Activated naive CD4-positive, alpha-beta T cell (primary cell): ENCODE measurements around the gene TRUB2.
"Not testable (repeated sequence)": the region's sequence is repeated elsewhere in the genome, so short reads cannot be mapped to it uniquely, and the experiment has no call there.

Experiments
- DNase-seq, 4 experiments: peaks; one replicate each; lab custom pipeline; 2025; lab: John Stamatoyannopoulos, UW

TRUB2 gene

DNA sequence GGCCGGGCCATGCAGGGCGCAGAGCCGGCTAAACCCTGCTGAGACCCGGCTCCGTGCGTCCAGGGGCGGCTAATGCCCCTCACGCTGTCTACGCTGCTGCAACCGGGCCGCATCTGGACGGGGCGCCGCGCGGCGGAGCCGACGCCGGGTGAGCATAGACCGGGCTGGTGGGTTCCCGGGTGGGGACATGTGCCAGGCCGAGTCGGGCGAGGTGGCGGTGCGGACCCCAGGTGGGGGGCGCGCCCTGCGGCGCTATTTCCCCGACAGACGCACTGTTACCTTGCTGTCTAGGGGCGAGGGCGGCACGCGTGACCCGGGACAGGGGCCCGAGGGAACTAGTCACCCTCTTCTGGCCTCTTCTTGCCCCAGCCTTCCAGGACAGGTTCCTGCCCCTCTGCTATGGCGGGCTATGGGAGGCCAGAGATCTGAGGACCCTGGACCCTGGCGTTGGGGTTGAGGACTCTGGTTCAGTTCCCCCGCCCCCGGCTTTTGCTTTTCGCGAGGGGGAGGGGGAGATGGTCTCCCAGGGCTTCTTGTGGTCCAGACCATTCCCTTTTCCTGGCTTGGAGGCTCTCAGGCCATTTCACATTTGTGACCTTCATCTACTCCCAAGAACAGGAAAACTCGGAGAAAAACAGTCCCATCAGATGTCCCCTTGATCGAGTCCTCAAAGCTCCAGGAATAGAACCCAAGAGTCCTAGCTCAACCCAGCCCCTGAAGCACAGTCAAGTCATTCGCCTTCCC lies 18.6 kb upstream of the TRUB2 start:
- DNase-seq = no peak

- peak; percentile 24 to 75 (median 54) for DNase-seq
These were observed 17.8 kb upstream of the TRUB2 start, which contains the start of gene SLC27A4 for GRCh38 chr9:128339761-128340690. SLC27A4 (plus strand) TSS chr9:128340527; CDS start chr9:128343133, 2,606 bp downstream.

- DNase-seq = not testable (repeated sequence)
These were observed 16.8 kb upstream of the TRUB2 start for GRCh38 chr9:128338852-128339614.

DNA sequence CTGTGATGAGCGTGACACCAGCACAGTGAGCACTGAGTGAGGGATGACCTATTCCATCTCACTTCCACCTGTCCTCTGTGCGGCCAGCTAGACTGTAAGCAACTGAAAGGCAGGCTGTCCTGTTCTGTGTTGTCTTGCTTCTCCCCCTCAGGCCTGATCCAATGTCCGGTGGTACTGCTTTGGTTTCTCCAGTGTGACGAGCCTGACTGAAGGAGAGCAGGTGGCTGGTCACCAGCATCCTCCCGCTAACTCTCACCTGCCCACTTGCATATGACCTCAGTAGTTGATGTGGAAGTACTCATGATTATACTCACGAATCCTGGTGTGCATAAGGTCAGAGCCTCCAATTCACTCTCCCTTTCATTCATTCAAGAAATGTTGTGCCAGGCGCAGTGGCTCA lies 15.7 kb upstream of the TRUB2 start:
- DNase-seq = no peak

DNA sequence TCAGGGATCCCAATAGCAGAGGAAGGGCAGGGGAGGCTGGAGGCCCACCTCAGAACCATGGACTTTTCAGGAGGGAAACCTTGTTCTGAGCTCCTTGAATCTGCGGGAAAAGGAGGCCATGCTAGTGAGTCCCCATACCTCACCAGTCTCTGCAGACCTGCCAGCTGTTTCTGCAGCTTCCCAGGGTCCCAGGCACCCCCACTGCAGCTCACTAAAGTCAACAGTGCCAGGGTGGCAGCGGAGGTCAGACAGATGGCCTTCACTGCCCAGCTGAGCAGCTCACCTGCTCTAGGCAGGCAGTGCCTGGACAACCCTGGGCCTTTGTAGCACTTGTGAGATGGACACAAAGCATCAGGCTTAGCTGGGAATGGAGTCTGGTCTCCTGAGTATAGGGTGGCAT lies 13.7 kb upstream of the TRUB2 start:
- no peak for DNase-seq

DNA sequence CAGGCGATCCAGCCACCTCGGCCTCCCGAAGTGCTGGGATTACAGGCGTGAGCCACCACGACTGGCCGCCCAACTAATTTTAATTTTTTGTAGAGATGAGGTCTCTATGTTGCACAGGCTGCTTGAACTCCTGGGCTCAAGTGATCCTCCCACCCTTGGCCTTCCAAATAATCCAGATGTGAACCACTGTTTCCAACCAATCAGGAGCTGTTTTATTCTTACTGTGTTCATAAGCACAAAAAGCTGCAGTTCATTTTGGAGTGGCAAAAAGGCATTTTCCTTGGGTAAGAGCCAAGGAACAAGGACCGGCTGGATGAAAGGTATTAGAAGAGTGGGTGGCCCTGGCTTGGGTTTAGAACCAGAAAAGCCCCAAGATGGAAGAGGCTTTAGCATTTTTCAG lies 12.9 kb upstream of the TRUB2 start:
- no peak for DNase-seq

DNA sequence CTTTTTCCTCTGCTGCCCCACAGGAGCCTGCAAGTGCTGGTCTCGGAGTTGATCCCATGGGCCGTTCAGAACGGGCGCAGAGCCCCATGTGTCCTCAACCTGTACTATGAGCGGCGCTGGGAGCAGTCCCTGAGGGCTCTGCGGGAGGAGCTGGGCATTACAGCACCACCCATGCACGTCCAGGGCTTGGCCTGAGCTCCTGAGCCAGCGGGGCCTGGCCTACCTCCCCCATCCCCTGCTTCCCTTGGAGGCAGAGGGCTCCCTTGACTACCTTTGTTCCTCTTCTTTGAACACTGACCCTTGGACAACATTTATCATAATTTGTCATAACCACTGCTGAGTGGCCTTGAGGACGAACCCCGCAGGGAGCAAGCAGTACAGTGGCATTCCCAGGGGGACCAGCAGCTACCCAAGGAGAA lies 11.2 kb upstream of the TRUB2 start:
- no peak for DNase-seq

- no peak for DNase-seq
These were observed 3.4 kb upstream of the TRUB2 start for GRCh38 chr9:128325629-128326028.

GRCh38 chr9:128324401-128324800 lies 2.2 kb upstream of the TRUB2 start:
- DNase-seq = no peak

DNA sequence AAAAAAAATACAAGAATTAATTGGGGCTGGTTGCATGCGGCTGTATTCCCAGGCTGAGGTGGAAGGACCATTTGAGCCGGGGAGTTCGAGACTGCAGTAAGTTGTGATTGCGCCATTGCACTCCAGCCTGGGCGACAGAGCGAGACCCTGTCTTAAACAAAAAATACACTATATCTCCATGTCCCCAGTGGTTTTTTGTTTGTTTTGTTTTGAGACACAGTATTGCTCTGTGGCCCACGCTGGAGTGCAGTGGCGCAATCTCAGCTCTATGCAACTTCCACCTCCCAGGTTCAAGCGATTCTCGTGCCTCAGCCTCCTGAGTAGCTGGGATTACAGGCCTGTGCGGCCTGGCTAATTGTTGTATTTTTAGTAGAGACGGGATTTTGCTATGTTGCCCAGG lies 1.5 kb upstream of the TRUB2 start:
- no peak for DNase-seq

GRCh38 chr9:128323212-128323730 lies 1.0 kb upstream of the TRUB2 start:
- DNase-seq = no peak

- DNase-seq = no peak
These were observed 306 bp downstream of the TRUB2 start for GRCh38 chr9:128321879-128322403.

DNA sequence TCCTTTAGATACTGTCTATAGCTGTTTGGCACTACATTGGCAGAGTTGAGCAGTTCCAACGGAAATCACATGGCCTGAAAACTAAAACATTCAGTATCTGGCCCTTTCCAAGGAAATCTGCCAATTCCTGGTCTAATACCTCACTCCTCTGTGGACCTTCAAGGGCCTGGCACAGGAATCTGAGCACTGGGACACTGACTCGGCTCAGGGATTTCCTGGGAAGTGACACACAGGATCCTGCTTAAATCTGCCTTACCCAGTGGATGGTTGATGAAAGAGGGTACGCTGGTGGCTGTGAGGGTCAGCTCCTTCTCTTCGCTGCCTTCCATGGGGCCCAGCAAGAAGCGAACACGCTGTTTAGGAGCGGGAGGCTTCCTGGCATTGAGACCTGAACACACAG lies 904 bp downstream of the TRUB2 start:
- DNase-seq = no peak

DNA sequence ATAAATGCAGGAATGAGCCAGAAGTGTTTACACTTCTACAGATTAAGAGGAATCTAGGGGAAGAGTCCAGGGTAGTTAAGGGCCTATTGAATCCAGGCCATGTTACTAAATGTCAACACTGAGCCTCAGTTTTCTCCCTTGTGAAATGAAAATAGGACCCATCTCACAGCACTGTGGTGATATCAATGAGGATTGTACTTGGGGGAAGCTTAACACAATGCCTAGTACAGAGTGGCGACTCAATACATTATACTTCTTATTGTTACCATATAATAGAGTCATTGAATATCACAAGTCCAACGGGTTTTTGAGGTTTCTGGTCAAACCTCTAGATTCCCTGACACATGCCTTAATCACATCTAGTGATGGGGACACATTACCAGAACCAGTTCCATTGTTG lies 4.6 kb downstream of the TRUB2 start:
- DNase-seq = no peak

- DNase-seq = no peak
These were observed 5.8 kb downstream of the TRUB2 start for GRCh38 chr9:128316421-128316820.

DNA sequence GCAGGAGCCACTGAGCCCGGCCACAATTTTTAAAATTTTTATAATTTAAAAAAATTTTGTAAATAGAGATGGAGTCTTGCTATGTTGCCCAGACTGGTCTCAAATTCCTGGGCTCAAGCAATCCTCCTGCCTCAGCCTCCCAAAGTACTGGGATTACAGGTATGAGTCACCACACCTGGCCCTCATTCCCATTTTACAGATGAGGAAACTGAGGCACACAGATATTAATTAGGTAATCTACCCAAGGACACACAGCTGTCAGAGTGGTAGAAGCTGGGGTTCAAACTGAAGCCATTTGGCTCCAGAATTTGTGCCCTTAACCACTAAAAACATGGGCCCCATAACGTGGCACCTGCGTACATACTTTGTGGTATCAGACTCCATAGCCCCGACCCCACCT lies 7.5 kb downstream of the TRUB2 start:
- no peak for DNase-seq

- DNase-seq = no peak
These were observed 11.8 kb downstream of the TRUB2 start for GRCh38 chr9:128310461-128310860.

DNA sequence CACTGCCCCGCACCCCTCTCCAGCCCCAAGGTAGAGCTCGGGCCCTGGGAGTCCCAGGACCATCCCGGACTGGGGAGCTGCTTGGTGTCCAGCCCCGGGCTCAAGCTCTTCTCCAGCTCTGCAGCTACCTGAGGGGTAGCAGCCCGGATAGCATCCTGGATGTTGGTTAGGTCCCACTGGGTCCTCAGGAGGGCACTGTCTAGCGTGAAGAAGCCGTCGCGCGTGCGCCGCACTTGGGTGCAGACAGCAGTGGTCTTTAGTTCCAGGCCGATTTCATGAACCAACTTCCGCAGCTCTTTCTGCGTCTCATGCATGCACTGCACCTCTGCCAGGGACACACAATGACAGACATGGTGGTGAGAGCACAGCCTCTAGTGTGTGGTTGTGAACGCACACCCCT lies 12.7 kb downstream of the TRUB2 start:
- no peak for DNase-seq

DNA sequence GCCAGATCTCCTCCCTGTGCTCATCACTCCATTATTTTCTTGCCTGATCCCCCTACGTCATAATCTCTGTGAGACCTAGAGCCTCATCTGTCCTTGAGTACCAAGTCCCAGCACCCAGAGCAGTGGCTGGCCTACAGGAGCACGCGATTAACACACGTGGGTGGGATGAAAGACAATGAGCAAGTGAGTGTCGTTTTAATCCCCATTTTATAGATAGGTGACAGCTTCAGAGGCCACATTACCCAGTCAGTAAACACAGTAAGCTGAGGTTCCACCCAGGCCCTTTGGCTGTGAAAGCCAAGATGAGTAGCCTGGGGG lies 17.3 kb downstream of the TRUB2 start:
- no peak for DNase-seq

- DNase-seq = no peak
These were observed 17.9 kb downstream of the TRUB2 start for GRCh38 chr9:128304136-128304970.
